Tibial nerve (tissue), 4 donors: ENCODE results near the gene OR51D1. TPM values are rescaled to one million over a fixed set of nuclear protein-coding genes. Genes with fewer than 3 reads are reported as not detected.

Experiments used
- DNase-seq, 2 donors: peaks; one replicate each; pipeline ENCODE4 v3.0.0-alpha.2; 2019; ENCODE audit warnings: low spot score in 2 of 2
- H3K27ac ChIP-seq, 4 donors: fragments of 200-600 bp; sonication (generic) in 3 of 4; one replicate each; pipeline ENCODE4 v1.5.1; 2017 to 2019; ENCODE audit warnings: mild to moderate bottlenecking in 1 of 4
- H3K27me3 ChIP-seq, 2 donors: fragments of 200-600 bp; sonication (generic) in 1 of 2; one replicate each; pipeline versions ENCODE4 v1.5.1 to v1.6.0; 2017 to 2019
- H3K36me3 ChIP-seq, 3 donors: fragments of 200-600 bp; sonication (generic); one replicate each; pipeline ENCODE4 v1.5.1; 2018 to 2019
- H3K4me1 ChIP-seq, 4 donors: fragments of 200-600 bp; sonication (generic) in 3 of 4; one replicate each; pipeline ENCODE4 v1.5.1; 2017 to 2019
- H3K4me3 ChIP-seq, 4 donors: fragments of 200-600 bp; sonication (generic) in 3 of 4; one replicate each; pipeline ENCODE4 v1.5.1; 2017 to 2019; ENCODE audit warnings: mild to moderate bottlenecking in 1 of 4, moderate library complexity in 1 of 4
- H3K9me3 ChIP-seq, 4 donors: fragments of 200-600 bp; sonication (generic) in 3 of 4; one replicate each; pipeline ENCODE4 v1.5.1; 2017 to 2019
- EP300 ChIP-seq, 2 donors: sonication (generic); formaldehyde crosslinking; IDR thresholded peaks; one replicate each; pipeline ENCODE4 v1.6.1; 2017; ENCODE audit warnings: antibody characterized with exemption in 2 of 2, mild to moderate bottlenecking in 1 of 2
- POLR2A ChIP-seq, 2 donors: fragments of 450-650 bp; IDR thresholded peaks; one replicate each; pipeline ENCODE4 v1.6.1; 2017; ENCODE audit warnings: antibody characterized with exemption in 2 of 2, mild to moderate bottlenecking in 2 of 2, moderate library complexity in 2 of 2
- WGBS, 2 donors: methylation state at CpG; one replicate each; pipeline ENCODE4 v1.1.5; 2018; 5-methylcytosine and 5-hydroxymethylcytosine counted together
- total RNA-seq, 4 donors: library from RNA; depleted of rRNA; stranded (reverse); fragments of >200 nt; gene quantifications; one replicate each; pipeline ENCODE4 v1.1.0, GENCODE V29; 2016
- TF ChIP-seq, protein P1 (sequence below), 5 experiments: fragments of 200-600 bp in 3 of 5; fragments of 450-650 bp in 2 of 5; sonication (generic) in 3 of 5; IDR thresholded peaks; one replicate each; pipeline ENCODE4 v1.5.1; 2016 to 2019; ENCODE audit warnings: antibody characterized with exemption in 5 of 5, mild to moderate bottlenecking in 3 of 5, moderate library complexity in 2 of 5

The OR51D1 gene
- total RNA-seq, 4 donors from 2014 or later, result not detected

DNA sequence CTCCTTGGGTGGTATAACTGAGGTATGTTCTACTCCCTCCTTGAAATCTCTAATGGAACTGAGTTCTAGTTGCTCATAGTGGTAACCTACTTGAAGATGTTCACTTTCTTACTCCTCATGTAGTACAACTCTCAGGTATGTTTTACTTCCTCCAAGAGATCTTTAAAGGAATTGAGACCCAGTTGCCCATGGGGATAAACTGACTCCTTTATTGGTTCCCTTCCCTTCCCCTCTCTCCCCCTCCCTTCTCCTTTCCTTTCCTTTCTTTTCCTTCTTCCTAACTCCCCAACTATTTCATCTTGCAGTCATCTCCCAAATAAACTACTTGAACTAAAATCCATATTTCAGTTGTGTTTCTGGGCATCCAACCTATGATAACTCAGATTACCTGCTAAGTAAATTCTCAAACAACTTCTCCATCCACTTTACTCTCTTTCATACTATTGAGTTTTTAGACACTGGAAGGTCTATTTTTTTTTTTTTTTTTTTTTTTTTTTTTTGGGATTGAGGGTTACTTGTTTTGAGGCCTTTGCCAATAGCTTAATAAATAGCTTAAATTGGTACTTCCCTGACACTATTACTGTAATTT, 21.3 kb upstream of the OR51D1 start:
- Histone ChIP-seq H3K27me3 (no peaks in the 10 kb centered on the region), H3K4me1 (no peaks in the 10 kb centered on the region), H3K4me3 (no peak overlapping the region), H3K36me3 (no peaks in the 10 kb centered on the region), H3K27ac (no peak overlapping the region), H3K9me3 (no peaks in the 10 kb centered on the region)
- no peak for DNase-seq
- TF ChIP-seq, protein P1, sequence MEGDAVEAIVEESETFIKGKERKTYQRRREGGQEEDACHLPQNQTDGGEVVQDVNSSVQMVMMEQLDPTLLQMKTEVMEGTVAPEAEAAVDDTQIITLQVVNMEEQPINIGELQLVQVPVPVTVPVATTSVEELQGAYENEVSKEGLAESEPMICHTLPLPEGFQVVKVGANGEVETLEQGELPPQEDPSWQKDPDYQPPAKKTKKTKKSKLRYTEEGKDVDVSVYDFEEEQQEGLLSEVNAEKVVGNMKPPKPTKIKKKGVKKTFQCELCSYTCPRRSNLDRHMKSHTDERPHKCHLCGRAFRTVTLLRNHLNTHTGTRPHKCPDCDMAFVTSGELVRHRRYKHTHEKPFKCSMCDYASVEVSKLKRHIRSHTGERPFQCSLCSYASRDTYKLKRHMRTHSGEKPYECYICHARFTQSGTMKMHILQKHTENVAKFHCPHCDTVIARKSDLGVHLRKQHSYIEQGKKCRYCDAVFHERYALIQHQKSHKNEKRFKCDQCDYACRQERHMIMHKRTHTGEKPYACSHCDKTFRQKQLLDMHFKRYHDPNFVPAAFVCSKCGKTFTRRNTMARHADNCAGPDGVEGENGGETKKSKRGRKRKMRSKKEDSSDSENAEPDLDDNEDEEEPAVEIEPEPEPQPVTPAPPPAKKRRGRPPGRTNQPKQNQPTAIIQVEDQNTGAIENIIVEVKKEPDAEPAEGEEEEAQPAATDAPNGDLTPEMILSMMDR (IDR thresholded peaks at IDR 0.05), result no peak
- TF ChIP-seq POLR2A (IDR thresholded peaks at IDR 0.05) (no peak), EP300 (IDR thresholded peaks at IDR 0.05) (no peak)

DNA sequence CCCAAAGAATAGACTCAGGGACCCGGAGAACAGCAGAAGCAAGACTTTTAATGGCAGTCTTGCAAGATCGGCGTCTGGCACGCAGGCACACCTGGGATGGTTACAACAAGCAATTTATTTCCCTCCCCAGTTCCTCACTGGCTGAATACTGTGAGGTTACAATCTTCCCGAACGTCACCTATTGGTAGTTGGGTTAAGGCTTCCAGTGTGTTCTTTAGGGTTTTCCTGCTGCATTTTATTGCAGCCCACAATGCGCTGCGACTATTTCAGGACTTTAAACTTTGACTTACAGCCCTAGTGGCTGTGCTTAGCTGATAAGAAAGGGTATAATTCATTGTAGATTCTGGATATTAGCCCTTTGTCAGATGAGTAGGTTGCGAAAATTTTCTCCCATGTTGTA, 17.8 kb upstream of the OR51D1 start:
- Histone ChIP-seq H3K4me1 (no peaks in the 10 kb centered on the region), H3K36me3 (no peaks in the 10 kb centered on the region), H3K27me3 (no peaks in the 10 kb centered on the region), H3K9me3 (no peaks in the 10 kb centered on the region), H3K27ac (no peak overlapping the region), H3K4me3 (no peak overlapping the region)
- TF ChIP-seq EP300 (IDR thresholded peaks at IDR 0.05) (no peak), POLR2A (IDR thresholded peaks at IDR 0.05) (no peak)
- TF ChIP-seq, protein P1 (IDR thresholded peaks at IDR 0.05), result no peak
- 76 to 78% methylated on average over 9 of the region's 9 CpGs for WGBS, 2 donors
- DNase-seq, result no peak

- WGBS, 2 donors, result 38 to 45% methylated on average over 15 of the region's 15 CpGs
- TF ChIP-seq, protein P1 (IDR thresholded peaks at IDR 0.05), result peak in 4 of 5 experiments; percentile 22 to 38 (median 32)
- TF ChIP-seq EP300 (IDR thresholded peaks at IDR 0.05) (no peak), POLR2A (IDR thresholded peaks at IDR 0.05) (no peak)
- peaks cover 0 to 18% (median 0%) of the 10 kb centered on the region in 4 donors for H3K9me3 ChIP-seq
- no peak overlapping the region for H3K27ac ChIP-seq
- H3K27me3 ChIP-seq, result no peaks in the 10 kb centered on the region
- DNase-seq, result peak in 1 of 2 donors; percentile 62
- H3K4me3 ChIP-seq, result no peak overlapping the region
- H3K36me3 ChIP-seq, result no peaks in the 10 kb centered on the region
- H3K4me1 ChIP-seq, result no peaks in the 10 kb centered on the region
These were observed 10.8 kb upstream of the OR51D1 start for GRCh38 chr11:4626207-4627099.

DNA sequence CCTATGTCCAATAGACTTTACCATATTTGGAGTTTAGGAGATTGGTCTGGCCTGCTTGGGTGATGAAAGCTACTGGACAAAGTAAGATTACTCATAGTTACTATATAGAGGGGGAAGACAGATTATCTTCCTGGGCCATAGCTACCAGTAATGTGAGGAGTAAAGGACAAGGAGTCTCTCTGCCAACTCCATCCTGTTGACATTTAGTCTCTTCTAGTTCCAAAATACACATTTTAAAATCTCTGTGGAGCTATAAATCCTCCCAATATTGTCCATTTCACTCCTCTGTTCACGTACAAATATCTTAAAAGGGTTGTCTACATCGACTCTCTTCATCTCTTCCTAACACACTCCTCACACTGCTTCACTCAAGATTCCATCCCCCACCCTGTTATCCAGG, 1.1 kb upstream of the OR51D1 start:
- WGBS, 2 donors, result 66 to 77% methylated on average over 2 of the region's 2 CpGs
- H3K27me3 ChIP-seq, result no peaks in the 10 kb centered on the region
- DNase-seq, result no peak
- H3K4me3 ChIP-seq, result no peak overlapping the region
- no peak for TF ChIP-seq POLR2A (IDR thresholded peaks at IDR 0.05)
- TF ChIP-seq, protein P1 (IDR thresholded peaks at IDR 0.05), result no peak
- TF ChIP-seq EP300 (IDR thresholded peaks at IDR 0.05), result no peak
- no peaks in the 10 kb centered on the region for H3K36me3 ChIP-seq
- H3K9me3 ChIP-seq, result no peaks in the 10 kb centered on the region
- peaks cover 0 to 7% (median 0%) of the 10 kb centered on the region in 4 donors for H3K4me1 ChIP-seq
- no peak overlapping the region for H3K27ac ChIP-seq

GRCh38 chr11:4637662-4638047, 378 bp downstream of the OR51D1 start:
- Histone ChIP-seq H3K27ac (no peak overlapping the region), H3K4me3 (no peak overlapping the region), H3K36me3 (no peaks in the 10 kb centered on the region), H3K4me1 (peaks cover 0 to 7% (median 0%) of the 10 kb centered on the region in 4 donors), H3K9me3 (no peaks in the 10 kb centered on the region), H3K27me3 (no peaks in the 10 kb centered on the region)
- TF ChIP-seq EP300 (IDR thresholded peaks at IDR 0.05) (no peak), POLR2A (IDR thresholded peaks at IDR 0.05) (no peak)
- TF ChIP-seq, protein P1 (IDR thresholded peaks at IDR 0.05), result no peak
- no peak for DNase-seq
- 80 to 83% methylated on average over 3 of the region's 3 CpGs for WGBS, 2 donors
